GM12878 (cell line): ENCODE data around the gene ST7. TPM values are rescaled to one million over a fixed set of nuclear protein-coding genes. Genes with fewer than 3 reads are reported as not detected.

Source experiments
- BMI1 ChIP-seq: fragments of 450-650 bp; IDR thresholded peaks from 2 replicates; pipeline ENCODE4 v1.6.1; 2016; ENCODE audit warnings: mild to moderate bottlenecking, moderate library complexity, borderline replicate concordance
- DPF2 ChIP-seq: fragments of 450-650 bp; IDR thresholded peaks from 2 replicates; pipeline ENCODE4 v1.6.1; 2017; ENCODE audit warnings: mild to moderate bottlenecking
- E2F4 ChIP-seq: IDR thresholded peaks from 2 replicates; pipeline ENCODE4 v1.6.1; 2012; ENCODE audit warnings: low read depth, low read length, improper control_type of control experiment
- EED ChIP-seq: sonication (generic); IDR thresholded peaks from 2 replicates; pipeline ENCODE4 v1.6.1; 2016; ENCODE audit warnings: antibody characterized with exemption, low read depth
- MLLT1 ChIP-seq: fragments of 450-650 bp; IDR thresholded peaks from 2 replicates; pipeline ENCODE4 v1.6.1; 2016; ENCODE audit warnings: mild to moderate bottlenecking
- MTA3 ChIP-seq: IDR thresholded peaks from 2 replicates; pipeline ENCODE4 v1.6.1; 2012; ENCODE audit warnings: low read length, inconsistent platforms, borderline replicate concordance
- NR2F1 ChIP-seq: fragments of 450-650 bp; conservative IDR thresholded peaks from 2 replicates; pipeline ENCODE4 v1.6.1; 2017; ENCODE audit warnings: mild to moderate bottlenecking
- SMC3 ChIP-seq: IDR thresholded peaks from 2 replicates; pipeline ENCODE4 v1.6.1; 2011; ENCODE audit warnings: low read length, improper control_type of control experiment, borderline replicate concordance
- ZNF687 ChIP-seq: fragments of 450-650 bp; IDR thresholded peaks from 2 replicates; pipeline ENCODE4 v1.6.1; 2017; ENCODE audit warnings: mild to moderate bottlenecking, moderate library complexity
- polyA plus RNA-seq, 11 experiments: library from polyadenylated mRNA; depleted of rRNA in 4 of 11; unstranded in 6 of 11; stranded (reverse) in 5 of 11; fragments of >200 nt; fragmentation: Nextera tagmentation in 4 of 11; fragmentation: Illumina TruSeq in 1 of 11; extraction: Ambion mirVana in 4 of 11; extraction: Trizol in 1 of 11; gene quantifications; 1 replicate in 1 of 11; 2 replicates in 10 of 11; pipeline versions ENCODE4 v1.2.1 to v1.2.3, GENCODE V29; 2011 to 2016; ENCODE audit warnings: inconsistent platforms in 2 of 11, missing spikeins in 2 of 11, low read depth in 1 of 11
- total RNA-seq, 4 experiments: library from RNA; depleted of rRNA in 3 of 4; stranded (reverse); fragments of >200 nt in 3 of 4; fragmentation: Illumina TruSeq in 1 of 4; extraction: Trizol in 1 of 4; gene quantifications; 2 replicates each; pipeline versions ENCODE4 v1.2.1 to v1.2.3, GENCODE V29; 2013 to 2021

ST7 gene
- total and polyA plus RNA-seq, 10 of the 15 experiments (the other 5 are each of a cell fraction or from before 2014, with no cell fraction given) = 27.7 to 76.4 (median 53.6) TPM

- peak; percentile 23 for TF ChIP-seq ZNF687
- TF ChIP-seq NR2F1 = peak; percentile 41
- TF ChIP-seq DPF2 = peak; percentile 26; the same call in 1 of the 2 replicates
- TF ChIP-seq E2F4 = no peak
- 0 out of 2 replicates have a peak, but pooled peaks have one; percentile 45 for TF ChIP-seq MLLT1
- 0 out of 2 replicates have a peak, but pooled peaks have one; percentile 4 for TF ChIP-seq BMI1
- TF ChIP-seq EED = 0 out of 2 replicates have a peak, but pooled peaks have one; percentile 5
- no peak for TF ChIP-seq SMC3
- TF ChIP-seq MTA3 = no peak
Observed at GRCh38 chr7:117231047-117231359, 277.7 kb downstream of the ST7 start (continued).
